ENCODE data around the gene NCR1.
A peak's percentile ranks its signal among the peaks of the same experiment; 100 is the strongest.
"Not testable (repeated sequence)": the region's sequence is repeated elsewhere in the genome, so short reads cannot be mapped to it uniquely, and the experiment has no call there.

The NCR1 gene, protein sequence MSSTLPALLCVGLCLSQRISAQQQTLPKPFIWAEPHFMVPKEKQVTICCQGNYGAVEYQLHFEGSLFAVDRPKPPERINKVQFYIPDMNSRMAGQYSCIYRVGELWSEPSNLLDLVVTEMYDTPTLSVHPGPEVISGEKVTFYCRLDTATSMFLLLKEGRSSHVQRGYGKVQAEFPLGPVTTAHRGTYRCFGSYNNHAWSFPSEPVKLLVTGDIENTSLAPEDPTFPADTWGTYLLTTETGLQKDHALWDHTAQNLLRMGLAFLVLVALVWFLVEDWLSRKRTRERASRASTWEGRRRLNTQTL

DNA sequence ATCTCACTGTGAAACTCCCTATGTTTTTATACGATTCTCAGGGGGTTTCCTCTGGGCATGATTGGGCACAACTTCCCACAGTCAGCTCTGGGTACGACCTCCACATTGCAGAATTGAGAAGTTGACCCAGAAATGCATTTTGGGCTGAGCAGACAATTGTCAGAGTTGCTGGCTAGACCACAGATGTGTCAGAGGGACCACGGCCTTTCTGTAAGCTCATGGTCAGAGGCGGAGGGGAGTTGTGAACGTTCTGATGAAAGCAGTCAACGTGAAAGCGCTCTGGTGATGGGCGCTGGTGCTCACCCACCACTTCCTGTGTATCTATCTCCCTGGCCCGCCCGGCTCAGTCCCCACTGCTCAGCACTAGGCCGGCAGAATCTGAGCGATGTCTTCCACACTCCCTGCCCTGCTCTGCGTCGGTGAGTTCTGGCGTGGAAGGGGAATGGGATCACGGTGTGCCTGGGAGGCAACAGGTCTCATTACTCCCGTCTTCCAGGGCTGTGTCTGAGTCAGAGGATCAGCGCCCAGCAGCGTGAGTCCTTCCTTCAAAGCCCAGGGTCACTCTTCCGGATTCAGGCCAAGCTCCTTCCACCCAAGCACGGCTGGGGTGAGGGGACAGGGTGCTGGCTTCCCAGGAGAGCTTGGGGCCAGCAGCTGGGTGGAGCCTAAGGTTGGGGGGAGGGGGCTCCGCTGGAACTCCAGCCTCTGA, at the start of gene NCR1:
Gene NCR1, plus strand, starts transcription at position 346 of the 709 bp plus-strand sequence. Its CDS starts 40 bp downstream, at position 386.
- FAIRE-seq: no peak
- no peak for DNase-seq (ENCODE audit: low spot score)

DNA sequence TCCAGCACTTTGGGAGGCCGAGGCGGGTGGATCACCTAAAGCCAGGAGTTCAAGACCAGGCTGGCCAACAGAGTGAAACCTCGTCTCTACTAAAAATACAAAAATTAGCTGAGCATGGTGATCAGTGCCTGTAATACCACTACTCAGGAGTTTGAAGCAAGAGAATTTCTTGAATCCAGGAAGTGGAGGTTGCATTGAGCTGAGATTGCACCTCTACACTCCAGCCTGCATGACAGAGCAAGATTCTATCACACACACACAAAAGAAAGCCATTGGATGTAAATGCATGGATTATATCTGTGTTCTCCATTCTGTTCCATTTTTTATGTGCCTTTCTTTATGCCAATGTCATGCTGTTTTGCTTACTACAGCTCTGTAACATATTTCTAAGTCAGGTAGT, 47.5 kb upstream of the NCR1 start:
- DNase-seq (ENCODE audit: low spot score); FAIRE-seq: not testable (repeated sequence)

DNA sequence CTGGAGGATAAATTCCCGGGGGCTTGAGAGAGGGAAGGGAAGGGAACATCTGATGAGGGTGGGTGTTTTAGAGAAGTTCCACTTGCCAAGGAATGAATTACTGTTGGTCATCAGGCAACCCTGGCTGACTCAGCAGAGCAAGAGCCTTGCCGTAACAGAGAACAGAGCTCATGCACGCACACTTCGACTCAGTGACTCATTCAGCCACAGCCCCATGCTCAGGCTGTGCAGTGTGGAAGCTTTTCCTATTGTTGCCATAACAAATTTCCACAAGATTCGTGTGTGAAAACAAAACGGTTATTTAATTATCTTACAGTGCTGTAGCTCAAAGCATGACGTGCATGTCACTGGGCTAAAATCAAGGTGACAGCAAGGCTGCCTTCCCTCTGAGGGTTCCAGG, 46.5 kb upstream of the NCR1 start:
- not testable (repeated sequence) for FAIRE-seq; DNase-seq (ENCODE audit: low spot score)

DNA sequence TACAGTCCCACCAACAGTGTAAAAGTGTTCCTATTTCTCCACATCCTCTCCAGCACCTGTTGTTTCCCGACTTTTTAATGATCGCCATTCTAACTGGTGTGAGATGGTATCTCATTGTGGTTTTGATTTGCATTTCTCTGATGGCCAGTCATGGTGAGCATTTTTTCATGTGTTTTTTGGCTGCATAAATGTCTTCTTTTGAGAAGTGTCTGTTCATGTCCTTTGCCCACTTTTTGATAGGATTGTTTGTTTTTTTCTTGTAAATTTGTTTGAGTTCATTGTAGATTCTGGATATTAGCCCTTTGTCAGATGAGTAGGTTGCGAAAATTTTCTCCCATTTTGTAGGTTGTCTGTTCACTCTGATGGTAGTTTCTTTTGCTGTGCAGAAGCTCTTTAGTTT, 42.5 kb upstream of the NCR1 start:
- FAIRE-seq; DNase-seq (ENCODE audit: low spot score): not testable (repeated sequence)

DNA sequence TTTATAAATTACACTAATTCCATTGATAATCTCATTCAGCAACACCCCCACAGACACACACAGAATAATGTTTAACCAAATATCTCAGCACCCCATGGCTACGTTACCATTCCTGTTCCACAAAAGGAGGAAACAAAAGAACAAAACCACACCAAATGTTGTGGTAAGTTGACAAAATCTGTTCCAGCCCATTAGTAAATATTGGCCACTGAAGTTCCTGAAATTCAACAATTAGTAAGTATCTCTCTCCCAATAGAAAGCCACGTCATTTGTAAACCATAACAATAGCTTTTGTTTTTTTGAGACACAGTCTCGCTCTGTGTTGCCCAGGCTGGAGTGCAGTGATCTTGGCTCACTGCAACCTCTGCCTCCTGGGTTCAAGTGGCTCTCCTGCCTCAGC, 34.3 kb upstream of the NCR1 start:
- no peak for FAIRE-seq

DNA sequence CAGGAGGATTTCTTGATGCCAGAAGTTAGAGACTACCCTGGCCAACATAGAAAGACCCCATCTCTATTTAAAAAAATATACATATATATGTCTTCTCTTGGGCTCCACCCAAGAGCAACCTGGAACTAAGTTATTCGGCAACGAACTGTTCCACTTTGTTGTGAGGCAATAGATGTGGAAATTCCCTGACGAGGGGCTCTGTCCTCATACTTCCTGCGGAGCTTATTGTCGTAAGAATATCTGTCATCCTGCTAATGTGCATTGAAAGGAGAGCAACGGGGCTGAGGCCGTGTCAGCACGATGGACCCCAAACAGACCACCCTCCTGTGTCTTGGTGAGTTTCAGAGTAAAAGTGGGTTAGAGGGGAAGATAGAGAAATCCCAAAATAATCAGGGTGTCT, 32.0 kb upstream of the NCR1 start, which contains the start of gene FCAR:
Gene FCAR, plus strand, starts transcription at position 246 of the 400 bp plus-strand sequence. Its CDS starts 55 bp downstream, at position 301.
- no peak for FAIRE-seq
- DNase-seq (ENCODE audit: low spot score): no peak

More for the DNA sequence above, 34.3 kb upstream of the NCR1 start:
- DNase-seq (ENCODE audit: low spot score): no peak

DNA sequence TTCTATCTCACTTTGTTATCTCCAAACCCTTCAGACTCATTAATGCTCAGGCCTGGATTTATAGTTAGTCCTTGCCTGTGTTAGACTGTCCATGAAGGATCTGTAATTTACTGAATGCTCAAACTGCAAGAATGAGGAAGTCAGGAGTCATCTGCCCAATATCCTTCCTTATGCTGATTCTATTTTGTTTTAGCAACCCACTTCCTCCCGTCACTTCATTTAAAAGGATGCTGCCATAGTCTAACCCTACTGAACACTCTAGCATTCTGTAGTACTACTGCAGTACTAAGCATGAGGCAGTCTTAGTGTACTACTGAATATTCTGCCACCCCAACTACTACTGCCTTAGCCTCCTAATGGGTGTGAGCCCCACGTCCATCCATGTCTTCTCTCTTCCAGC, 30.4 kb upstream of the NCR1 start:
- no peak for FAIRE-seq
- DNase-seq (ENCODE audit: low spot score): no peak

DNA sequence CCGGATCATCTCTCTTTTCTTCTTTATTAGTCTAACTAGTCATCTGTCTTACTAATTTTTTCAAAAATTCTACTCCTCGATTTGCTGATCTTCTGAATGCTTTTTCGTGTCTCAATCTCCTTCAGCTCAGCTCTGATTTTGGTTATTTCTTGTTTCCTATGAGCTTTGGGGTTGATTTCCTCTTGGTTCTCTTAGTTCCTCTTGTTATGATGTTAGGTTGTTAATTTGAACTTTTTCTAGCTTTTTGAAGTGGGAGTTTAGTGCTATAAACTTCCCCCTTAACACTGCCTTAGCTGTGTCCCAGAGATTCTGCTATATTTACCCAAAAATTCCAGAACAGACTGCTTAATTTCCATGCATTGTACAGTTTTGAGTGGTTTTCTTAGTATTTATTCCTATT, 28.5 kb upstream of the NCR1 start:
- FAIRE-seq: no peak

DNA sequence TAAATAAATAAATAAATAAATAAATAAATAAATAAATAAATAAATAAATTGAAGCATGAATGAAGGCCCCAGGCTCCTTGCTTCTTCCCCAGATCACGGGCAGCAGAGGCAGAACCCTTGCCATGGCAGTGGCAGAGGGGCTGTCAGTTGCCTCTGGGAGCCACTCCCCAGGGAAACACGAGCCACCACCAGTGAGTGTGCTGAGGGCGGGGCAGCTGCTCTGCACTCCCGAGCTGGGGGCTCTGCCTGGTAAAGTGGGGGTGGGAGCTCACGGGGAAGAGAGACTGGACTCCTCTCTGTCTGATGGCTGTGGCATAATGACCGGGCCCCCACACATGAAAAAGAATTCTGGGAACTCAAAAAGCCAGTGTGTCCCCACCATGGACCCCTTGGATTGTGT, 24.1 kb upstream of the NCR1 start:
- DNase-seq (ENCODE audit: low spot score) (no peak), FAIRE-seq (no peak)

More for the DNA sequence above, 28.5 kb upstream of the NCR1 start:
- no peak for DNase-seq (ENCODE audit: low spot score)

DNA sequence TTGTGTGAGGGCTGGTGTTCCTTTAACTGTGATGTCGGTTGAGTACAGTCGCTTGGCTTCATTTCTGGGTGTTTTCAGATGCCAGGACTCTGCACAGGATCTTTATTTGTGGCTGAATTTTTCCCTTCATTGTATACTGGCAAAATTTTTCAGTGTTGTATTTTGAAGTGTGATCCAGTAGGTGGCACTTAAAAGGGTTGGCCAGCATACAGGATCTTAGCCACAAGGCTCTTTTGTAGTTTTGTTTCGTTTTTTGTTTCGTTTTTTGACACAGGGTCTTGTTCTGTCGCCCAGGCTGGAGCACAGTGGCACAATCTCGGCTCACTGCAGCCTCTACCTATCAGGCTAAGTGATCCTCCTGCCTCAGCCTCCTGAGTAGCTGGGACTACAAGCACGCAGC, 23.2 kb upstream of the NCR1 start:
- DNase-seq (ENCODE audit: low spot score) (no peak), FAIRE-seq (no peak)

DNA sequence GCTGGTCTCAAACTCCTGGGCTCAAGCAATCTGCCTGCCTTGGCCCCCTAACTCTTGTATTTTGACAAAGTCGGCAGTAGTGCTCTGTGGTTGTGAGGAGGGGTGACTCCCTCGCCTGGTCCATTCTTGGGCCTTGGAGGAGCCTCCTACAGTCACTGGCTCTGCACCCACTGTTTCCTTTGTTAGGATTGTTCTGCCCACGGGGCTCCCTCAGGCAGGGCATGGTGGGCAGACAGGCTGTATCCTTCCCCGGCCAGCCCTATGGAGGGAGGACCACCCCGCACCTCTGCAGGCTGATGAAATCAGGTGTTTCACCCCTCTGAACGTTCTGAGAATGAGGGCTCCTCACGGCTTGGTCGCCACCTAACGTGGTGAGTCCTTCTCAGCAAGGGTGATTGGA, 22.7 kb upstream of the NCR1 start:
- FAIRE-seq: peak; percentile 13
- DNase-seq (ENCODE audit: low spot score): no peak

DNA sequence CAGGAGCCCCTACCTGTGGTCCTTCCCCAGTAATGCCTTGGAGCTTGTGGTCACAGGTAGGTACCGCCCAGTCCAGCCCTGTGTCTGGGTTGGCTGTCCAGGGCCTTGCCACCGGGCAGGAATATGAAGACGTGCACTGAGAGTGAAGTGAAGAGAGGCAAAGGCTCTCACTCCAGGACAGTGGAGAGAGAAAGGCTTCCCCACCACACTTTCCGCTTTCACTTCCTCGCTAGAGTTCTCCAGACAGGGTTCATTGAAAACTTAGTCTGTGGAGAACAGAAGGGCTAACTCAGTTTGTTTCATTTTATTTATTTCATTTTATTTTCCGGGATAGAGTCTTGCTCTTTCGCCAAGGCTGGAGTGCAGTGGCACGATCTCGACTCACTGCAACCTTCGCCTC, 17.7 kb upstream of the NCR1 start:
- DNase-seq (ENCODE audit: low spot score) (no peak), FAIRE-seq (no peak)

DNA sequence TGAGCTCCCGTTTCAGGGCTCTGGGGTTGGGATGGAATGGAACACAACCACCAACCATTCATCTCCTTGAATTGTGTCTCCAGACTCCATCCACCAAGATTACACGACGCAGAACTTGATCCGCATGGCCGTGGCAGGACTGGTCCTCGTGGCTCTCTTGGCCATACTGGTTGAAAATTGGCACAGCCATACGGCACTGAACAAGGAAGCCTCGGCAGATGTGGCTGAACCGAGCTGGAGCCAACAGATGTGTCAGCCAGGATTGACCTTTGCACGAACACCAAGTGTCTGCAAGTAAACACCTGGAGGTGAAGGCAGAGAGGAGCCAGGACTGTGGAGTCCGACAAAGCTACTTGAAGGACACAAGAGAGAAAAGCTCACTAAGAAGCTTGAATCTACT, 16.4 kb upstream of the NCR1 start:
- FAIRE-seq: no peak
- DNase-seq (ENCODE audit: low spot score): no peak

DNA sequence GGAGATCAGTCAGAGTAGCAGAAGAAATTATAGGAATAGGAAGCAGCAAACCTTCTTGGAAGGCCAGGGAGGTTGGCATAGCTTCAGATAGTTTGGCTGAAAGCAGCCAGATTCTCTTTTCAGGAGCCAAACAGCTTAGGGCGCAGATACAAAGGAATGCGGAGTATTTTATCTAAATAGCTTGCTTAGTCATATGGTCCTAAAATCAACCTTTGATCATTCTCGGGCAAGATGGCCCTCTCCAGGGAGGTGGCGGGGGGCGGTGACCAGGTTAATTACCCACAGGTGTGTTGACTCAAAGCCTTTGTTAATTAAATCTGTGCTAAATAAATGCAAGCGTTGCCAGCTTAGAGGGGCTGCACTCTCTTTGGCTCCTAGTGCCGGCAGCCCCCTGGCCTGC, 12.5 kb upstream of the NCR1 start:
- DNase-seq (ENCODE audit: low spot score) (no peak), FAIRE-seq (no peak)

DNA sequence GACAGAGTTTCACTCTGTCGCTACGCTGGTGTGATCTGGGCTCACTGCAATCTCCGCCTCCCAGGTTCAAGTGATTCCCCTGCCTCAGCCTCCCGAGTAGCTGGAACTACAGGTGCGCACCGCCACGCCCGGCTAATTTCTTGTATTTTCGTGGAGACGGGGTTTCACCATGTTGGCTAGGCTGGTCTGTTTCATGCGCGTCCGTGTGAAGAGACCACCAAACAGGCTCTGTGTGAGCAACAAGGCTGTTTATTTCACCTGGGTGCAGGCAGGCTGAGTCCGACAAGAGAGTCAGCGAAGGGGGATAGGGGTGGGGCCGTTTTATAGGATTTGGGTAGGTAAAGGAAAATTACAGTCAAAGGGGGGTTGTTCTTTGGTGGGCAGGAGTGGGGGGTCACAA, 11.8 kb upstream of the NCR1 start:
- DNase-seq (ENCODE audit: low spot score); FAIRE-seq: not testable (repeated sequence)

DNA sequence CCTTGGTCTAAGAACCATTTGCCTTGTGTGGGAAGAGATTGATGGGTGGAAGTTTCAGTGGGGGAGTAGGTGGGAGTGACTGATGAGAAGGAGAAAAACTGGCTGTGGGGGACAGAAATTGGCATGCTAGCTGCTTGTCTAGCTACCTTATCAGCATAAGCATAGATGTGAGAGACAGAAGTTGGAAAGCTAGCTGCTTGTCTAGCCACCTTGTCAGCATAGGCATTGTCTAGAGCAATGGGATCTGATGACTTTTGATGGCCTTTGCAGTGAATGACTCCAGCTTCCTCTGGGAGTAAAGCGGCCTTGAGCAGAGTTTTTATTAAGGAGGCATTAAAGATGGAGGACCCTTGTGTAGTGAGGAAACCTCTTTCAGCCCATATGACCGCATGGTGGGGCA, 9.9 kb upstream of the NCR1 start:
- DNase-seq (ENCODE audit: low spot score): no peak
- no peak for FAIRE-seq

DNA sequence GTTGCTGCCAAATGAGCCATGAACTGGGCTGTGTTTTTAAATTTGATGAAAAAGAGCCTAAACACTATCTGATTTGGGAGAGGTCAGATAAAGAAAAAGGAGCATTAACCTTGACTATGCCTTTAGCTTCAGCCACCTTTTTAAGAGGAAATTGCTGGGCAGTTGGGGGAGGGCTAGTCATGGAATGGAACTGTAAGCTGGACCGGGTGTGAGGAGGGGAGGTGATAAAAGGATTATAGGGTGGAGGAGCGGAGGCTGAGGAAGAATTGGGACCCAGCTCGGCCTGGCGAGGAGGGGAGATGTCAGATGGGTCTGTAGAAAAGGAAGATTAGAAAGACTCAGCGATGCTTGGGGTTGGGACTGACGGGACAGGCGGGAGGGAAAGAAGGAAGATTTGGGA, 7.3 kb upstream of the NCR1 start:
- not testable (repeated sequence) for DNase-seq (ENCODE audit: low spot score); FAIRE-seq

DNA sequence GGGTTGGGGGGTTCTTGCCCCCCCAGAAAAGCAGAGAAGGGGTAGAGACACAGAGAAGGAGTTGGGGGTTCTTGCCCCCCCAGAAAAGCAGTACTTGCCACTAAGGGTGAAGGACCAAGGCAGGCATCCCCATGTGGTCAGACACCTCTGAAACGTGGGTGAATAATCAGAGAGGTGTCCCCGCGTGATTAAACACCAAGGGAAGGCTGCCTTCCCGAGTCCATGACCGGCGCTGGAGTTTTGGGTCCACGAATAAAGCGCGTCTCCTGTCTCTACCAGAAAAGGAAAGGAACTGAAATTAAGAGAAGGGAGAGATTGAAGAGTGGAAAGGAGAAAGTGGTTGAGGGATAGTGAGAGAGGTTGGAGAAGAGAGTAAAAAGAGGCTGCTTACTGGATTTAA, 6.3 kb upstream of the NCR1 start:
- not testable (repeated sequence) for DNase-seq (ENCODE audit: low spot score); FAIRE-seq

DNA sequence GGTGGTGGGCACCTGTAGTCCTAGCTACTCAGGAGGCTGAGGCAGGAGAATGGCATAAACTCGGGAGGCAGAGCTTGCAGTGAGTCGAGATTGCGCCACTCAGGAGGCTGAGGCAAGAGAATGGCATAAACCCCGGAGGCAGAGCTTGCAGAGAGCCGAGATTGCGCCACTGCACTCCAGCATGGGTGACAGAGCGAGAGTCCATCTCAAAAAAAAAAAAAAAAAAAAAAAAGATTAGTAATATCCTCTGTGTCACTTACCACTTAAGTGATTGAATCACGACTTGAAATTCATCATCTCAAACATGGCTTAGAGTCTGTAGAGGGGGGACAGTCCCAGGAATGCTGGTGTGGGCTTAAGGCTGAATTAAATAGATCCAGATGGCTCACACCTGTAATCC, 4.8 kb upstream of the NCR1 start:
- FAIRE-seq; DNase-seq (ENCODE audit: low spot score): not testable (repeated sequence)

DNA sequence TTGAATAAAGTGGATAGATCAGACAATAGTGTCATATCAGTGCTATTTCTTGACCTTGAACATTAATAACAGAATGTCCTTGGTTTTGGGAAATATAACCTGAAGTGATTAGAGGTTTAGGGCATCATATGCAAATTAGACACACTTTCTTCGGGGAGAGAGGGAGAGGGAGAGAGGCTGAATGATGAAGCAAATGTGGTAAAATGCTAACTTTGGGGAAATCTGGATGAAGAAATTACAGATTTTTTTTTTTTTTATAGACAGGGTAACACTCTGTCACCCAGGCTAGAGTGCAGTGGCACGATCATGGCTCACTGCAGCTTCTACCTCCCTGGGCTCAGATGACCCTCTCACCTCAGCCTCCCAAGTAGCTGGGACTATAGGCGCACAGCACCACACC, 3.9 kb upstream of the NCR1 start:
- FAIRE-seq: no peak

DNA sequence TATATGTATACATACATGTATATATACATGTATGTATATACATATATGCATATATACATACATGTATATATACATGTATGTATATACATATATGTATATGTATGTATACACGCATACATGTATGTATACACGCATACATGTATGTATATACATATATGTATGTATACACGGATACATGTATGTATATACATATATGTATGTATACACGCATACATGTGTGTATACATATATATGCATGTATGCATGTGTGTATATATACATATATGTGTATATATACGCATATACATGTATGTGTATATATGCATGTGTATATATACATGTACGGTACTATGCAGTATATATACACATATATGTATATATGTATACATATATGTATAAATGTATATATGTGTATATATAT, 2.6 kb upstream of the NCR1 start:
- FAIRE-seq (no peak), DNase-seq (ENCODE audit: low spot score) (no peak)

More for the DNA sequence above, 3.9 kb upstream of the NCR1 start:
- no peak for DNase-seq (ENCODE audit: low spot score)

DNA sequence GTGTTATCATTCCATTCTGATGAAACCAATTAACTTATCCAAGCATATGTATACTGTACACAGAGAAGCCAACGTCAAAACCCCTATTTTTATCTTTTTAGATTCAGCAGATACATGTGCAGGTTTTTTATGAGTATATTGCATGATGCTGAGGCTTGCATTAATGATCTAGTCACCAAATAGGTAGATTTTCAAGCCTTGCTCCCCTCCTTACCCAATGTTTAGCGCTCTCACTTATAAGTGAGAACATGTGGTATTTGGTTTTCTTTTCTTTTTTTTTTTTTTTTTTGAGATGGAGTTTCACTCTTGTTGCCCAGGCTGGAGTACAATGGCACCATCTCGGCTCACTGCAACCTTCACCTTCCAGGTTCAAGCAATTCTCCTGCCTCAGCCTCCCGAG, 1.7 kb upstream of the NCR1 start:
- FAIRE-seq; DNase-seq (ENCODE audit: low spot score): not testable (repeated sequence)

DNA sequence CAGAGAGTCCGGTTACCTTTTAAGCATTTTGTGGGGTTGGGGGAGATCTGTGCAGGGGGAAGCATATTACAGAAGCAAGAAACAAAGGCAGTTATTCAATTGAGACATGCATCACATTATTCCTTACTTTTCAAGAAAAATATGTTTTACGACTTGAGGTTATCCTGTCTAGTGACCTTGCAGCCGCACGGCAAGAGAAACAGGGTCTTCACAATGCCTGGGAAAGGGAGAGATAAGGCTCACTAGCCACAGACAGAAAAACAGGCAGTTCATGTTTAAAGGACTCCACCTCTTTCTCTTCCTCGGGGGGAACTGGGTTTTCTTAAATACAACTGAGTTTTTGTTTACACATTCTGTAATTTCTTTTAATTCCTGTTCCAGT, 536 bp upstream of the NCR1 start:
- FAIRE-seq (no peak), DNase-seq (ENCODE audit: low spot score) (no peak)

Data from urothelium cell line (cell line).